Epithelial cell of proximal tubule (primary cell): ENCODE data around the gene NUP62. TPM values are rescaled to one million over a fixed set of nuclear protein-coding genes. Genes with fewer than 3 reads are reported as not detected.

Source experiments
- DNase-seq: peaks from one replicate; pipeline ENCODE4 v3.0.0-alpha.2; 2011; ENCODE audit warnings: low read depth
- H3K4me3 ChIP-seq: 2 replicates; pipeline ENCODE4 v1.5.1; 2011; ENCODE audit warnings: low read depth, mild to moderate bottlenecking, low read length
- CTCF ChIP-seq: conservative IDR thresholded peaks from 2 replicates; pipeline ENCODE4 v1.5.1; 2012; ENCODE audit warnings: low read depth, mild to moderate bottlenecking, low read length
- total RNA-seq: library from RNA; depleted of rRNA; stranded (reverse); fragments of >200 nt; gene quantifications from 2 replicates; pipeline ENCODE4 v1.2.3, GENCODE V29; 2015

Gene NUP62
- total RNA-seq, 1 donor from 2014 or later: 83.7 TPM

GRCh38 chr19:49916839-49917733 is 12.2 kb downstream of the NUP62 start:
- peak; percentile 38 for TF ChIP-seq CTCF
- no peak for DNase-seq
- no peak overlapping the region for H3K4me3 ChIP-seq

DNA sequence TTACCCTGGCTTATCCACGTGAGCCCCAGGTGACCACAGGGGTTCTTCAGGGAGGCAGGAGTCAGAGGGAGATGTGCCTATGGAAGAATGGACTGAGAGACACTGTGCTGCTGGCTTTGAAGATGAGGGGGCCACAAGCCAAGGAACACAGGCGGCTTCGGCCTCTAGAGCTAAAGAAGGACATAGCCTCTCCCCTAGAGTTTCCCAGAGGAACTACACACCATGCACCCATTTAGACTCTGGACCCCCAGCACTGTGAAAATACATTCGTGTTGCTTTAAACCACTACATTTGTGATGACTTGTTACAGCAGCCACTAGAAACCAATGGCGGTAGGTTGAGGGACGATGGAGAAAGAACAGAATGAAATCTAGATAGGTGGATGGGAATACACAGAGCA is 14.0 kb downstream of the NUP62 start:
- DNase-seq: no peak
- peak; percentile 25 for TF ChIP-seq CTCF
- no peak overlapping the region for H3K4me3 ChIP-seq

DNA sequence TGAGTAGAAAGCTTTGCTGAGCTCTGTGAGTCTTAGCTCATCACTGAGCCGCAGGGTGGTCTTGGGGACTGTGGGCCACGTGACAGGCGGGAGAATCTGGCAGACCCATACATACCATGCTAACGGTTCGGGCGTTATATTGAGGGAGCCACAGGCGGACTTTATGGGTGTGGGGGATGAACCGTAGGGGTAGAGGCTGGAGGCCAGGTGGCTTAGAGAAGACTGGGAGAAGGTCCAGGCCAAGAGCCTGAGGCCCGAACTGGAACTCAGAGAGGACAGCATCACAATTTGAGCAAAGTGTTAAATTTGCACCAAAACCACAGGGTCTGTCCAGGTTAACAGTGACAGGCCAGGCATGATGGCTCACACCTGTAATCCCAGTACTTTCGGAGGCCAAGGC is 15.6 kb downstream of the NUP62 start:
- TF ChIP-seq CTCF: no peak
- DNase-seq: no peak
- no peak overlapping the region for H3K4me3 ChIP-seq

DNA sequence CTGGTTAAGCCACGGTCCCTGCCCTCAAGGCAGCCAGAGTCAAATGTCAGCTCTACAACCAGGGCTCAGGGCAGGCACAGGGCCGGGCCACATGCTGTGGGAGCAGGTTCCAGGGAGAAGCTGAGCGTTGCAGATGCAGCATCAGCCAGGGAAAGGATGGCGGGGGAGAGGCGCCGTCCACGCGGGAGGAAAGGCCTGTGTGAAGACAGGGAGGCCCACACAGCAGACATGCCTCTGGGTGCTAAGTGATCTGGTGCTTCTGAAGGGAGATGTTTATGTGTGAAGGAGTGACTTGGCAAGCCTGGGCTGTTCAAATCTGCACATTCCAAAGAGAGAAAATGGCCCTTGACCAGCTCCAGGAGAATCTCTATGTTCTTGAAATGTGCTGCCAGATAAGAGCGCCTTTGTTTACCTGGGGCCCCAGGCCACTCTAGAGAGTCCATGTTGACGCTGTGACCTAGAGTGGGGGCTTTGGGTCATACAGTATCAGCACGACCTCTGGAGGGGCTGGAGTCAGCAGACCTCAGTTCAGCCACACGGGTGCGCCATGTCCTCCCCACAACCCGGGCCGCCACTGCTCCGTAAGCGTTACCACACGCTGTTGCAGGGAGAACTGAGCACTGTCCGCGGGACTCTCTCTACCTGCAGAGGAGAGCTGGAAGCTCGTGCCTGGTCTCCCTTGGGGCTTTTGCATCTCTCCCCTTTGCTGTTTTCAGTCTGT is 16.2 kb downstream of the NUP62 start:
- TF ChIP-seq CTCF: no peak
- no peak overlapping the region for H3K4me3 ChIP-seq
- no peak for DNase-seq

DNA sequence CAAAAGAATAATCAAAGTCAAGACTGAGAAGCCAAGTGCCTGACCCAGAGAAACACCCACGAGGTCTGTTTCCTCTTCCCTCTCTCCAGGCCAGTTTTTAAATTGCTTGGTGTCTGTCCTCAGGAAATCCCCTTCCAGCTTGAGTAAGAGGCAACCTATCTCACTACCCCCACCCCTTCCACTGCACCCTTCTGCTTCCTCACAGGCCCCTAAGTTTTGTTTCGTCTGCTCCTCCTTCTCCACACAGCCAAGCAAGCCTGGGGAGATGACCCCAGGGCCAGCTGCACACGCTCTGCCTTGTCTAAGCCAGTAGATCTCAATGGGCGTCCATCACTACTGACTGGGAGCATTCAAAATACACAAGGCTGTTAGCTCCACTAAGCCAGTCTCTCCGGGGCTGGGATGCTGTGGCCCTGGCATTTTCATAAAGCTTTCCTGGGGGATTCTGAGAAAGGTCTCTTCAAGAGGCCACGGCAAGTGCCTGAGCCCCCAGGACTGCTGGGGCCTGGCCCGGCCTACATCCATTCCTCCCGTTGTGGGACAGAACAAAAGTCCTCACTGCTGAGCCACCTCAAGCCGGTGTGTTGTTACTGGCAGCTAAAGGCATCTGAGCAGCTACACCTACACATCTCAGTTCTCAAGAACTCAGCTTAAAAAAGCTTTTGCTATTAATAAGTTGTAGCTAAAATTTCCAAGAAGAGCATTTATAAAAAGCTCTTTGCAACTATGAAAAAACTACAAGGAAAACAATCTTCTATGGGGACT is 17.7 kb downstream of the NUP62 start:
- DNase-seq: no peak
- H3K4me3 ChIP-seq: no peak overlapping the region
- no peak for TF ChIP-seq CTCF

GRCh38 chr19:49910179-49910578 is 19.1 kb downstream of the NUP62 start:
- H3K4me3 ChIP-seq: no peak overlapping the region
- DNase-seq: no peak
- no peak for TF ChIP-seq CTCF
